Astrocyte (in vitro differentiated cells and primary cell): ENCODE measurements around the gene CYBA. TPM values are rescaled to one million over a fixed set of nuclear protein-coding genes. Genes with fewer than 3 reads are reported as not detected.

Experiments used
- DNase-seq: peaks from one replicate; pipeline ENCODE4 v3.0.0-alpha.2; 2010; ENCODE audit warnings: low read depth
- FAIRE-seq: peaks from 2 replicates; lab custom pipeline; 2011; peaks lifted over from hg19 to GRCh38; lab: Jason Lieb, UNC
- H2AFZ ChIP-seq: 2 replicates; pipeline ENCODE4 v1.6.0; 2012; ENCODE audit warnings: low read depth, low read length, inconsistent platforms
- H3K27ac ChIP-seq: 2 replicates; pipeline ENCODE4 v1.5.1; 2011; ENCODE audit warnings: low read depth, low read length, inconsistent platforms
- H3K27me3 ChIP-seq: 2 replicates; pipeline ENCODE4 v1.6.0; 2011; ENCODE audit warnings: low read length, inconsistent platforms; ENCODE audit not compliant: insufficient read depth
- H3K36me3 ChIP-seq: 2 replicates; pipeline ENCODE4 v1.5.1; 2011; ENCODE audit warnings: low read length, inconsistent platforms; ENCODE audit not compliant: insufficient read depth
- H3K4me1 ChIP-seq: 2 replicates; pipeline ENCODE4 v1.5.1; 2011; ENCODE audit warnings: low read length, inconsistent platforms; ENCODE audit not compliant: insufficient read depth
- H3K4me2 ChIP-seq: 2 replicates; pipeline ENCODE4 v1.6.0; 2012; ENCODE audit warnings: low read length, inconsistent platforms
- H3K4me3 ChIP-seq: 2 replicates; pipeline ENCODE4 v1.5.1; 2011; ENCODE audit warnings: low read depth, mild to moderate bottlenecking, low read length, inconsistent platforms; ENCODE audit not compliant: insufficient read depth
- H3K79me2 ChIP-seq: 2 replicates; pipeline ENCODE4 v1.6.0; 2012; ENCODE audit warnings: mild to moderate bottlenecking, low read length, inconsistent platforms; ENCODE audit not compliant: insufficient read depth
- H3K9ac ChIP-seq: 2 replicates; pipeline ENCODE4 v1.6.0; 2012; ENCODE audit warnings: mild to moderate bottlenecking, low read length, inconsistent platforms
- H3K9me3 ChIP-seq: 2 replicates; pipeline ENCODE4 v1.5.1; 2012; ENCODE audit warnings: low read depth, mild to moderate bottlenecking, low read length, inconsistent platforms; ENCODE audit not compliant: insufficient read depth
- H4K20me1 ChIP-seq: 2 replicates; pipeline ENCODE4 v1.6.0; 2012; ENCODE audit warnings: low read length, inconsistent platforms; ENCODE audit not compliant: insufficient read depth
- H3K27ac Mint-ChIP-seq: one replicate; pipeline ENCODE4 v1.8.0; 2021; ENCODE audit warnings: mild to moderate bottlenecking, mixed read lengths; ENCODE audit not compliant: unreplicated experiment
- H3K27me3 Mint-ChIP-seq: one replicate; pipeline ENCODE4 v1.8.0; 2021; ENCODE audit warnings: low read depth, mixed read lengths; ENCODE audit not compliant: unreplicated experiment
- H3K36me3 Mint-ChIP-seq: one replicate; pipeline ENCODE4 v1.8.0; 2021; ENCODE audit warnings: low read depth, mixed read lengths; ENCODE audit not compliant: unreplicated experiment
- H3K4me1 Mint-ChIP-seq: one replicate; pipeline ENCODE4 v1.8.0; 2021; ENCODE audit warnings: low read depth, mixed read lengths; ENCODE audit not compliant: unreplicated experiment
- H3K4me3 Mint-ChIP-seq: one replicate; pipeline ENCODE4 v1.8.0; 2021; ENCODE audit warnings: mild to moderate bottlenecking, moderate library complexity, mixed read lengths; ENCODE audit not compliant: unreplicated experiment
- H3K9me3 Mint-ChIP-seq: one replicate; pipeline ENCODE4 v1.8.0; 2021; ENCODE audit warnings: mild to moderate bottlenecking, mixed read lengths; ENCODE audit not compliant: unreplicated experiment
- EZH2 ChIP-seq: IDR thresholded peaks from 2 replicates; pipeline ENCODE4 v1.6.1; 2012; ENCODE audit warnings: mild to moderate bottlenecking, low read length, inconsistent platforms; ENCODE audit not compliant: insufficient read depth
- total RNA-seq: library from RNA; stranded (reverse); gene quantifications from 2 replicates; pipeline ENCODE4 v1.2.1, GENCODE V29; 2021
- TF ChIP-seq, protein P1 (sequence below): IDR thresholded peaks from 2 replicates; pipeline ENCODE4 v1.5.1; 2011; ENCODE audit warnings: low read depth, mild to moderate bottlenecking, inconsistent platforms, low read length, moderate library complexity; ENCODE audit not compliant: insufficient read depth

CYBA gene
- total RNA-seq, 1 donor from 2014 or later: 236 TPM

DNA sequence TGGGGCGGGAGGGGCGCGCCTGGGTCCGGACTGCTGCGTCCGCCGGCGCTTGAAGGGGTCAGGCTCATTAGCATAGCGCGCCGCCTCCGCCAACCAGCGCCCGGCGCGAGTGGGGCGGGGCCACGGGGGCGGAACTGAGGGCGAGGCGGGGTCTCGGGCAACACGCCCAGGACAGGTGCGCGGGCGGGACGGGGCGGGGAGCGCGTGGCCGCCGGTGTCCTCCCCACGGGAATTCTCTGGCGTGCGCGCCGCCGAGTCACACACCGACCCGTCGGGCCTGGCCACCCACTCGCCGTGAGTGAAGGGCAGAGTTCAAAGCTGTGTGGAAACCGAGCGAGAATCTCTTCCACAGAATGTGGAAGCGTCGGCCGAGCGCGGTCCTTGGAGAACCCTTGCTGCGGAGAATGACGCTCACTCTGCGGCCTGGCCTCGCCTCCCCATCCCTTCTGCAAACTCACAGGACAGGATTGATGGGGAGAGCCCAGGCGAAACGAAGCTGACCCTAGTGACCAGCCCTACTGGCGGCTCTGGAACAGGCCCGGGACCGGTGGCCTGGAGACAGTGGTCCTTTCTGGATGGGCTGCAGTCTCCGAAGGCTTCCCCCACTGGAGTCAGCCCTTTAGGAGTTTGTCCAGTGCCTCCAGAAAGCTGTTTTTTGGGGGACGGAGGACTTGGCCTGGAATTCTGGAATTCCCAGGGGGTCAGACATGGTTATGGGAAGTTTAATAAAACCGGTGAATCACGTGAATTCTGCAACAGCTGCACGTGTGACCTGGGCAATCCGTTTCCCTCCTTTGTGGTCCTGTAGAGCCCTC, 35.8 kb upstream of the CYBA start, which contains the start of gene SNAI3:
Gene SNAI3 (minus strand): TSS at position 69 of the 815 bp plus-strand sequence. CDS start 101 bp downstream, outside the sequence.
- H3K27ac Mint-ChIP-seq: no peak within 1 kb of the TSS
- Histone ChIP-seq H4K20me1 (peaks cover 6% of the 10 kb centered on the region), H3K9me3 (no peaks in the 10 kb centered on the region), H3K27me3 (peaks cover 8% of the 10 kb centered on the region), H2AFZ (peak within 1 kb of the TSS; percentile 41), H3K4me2 (peak within 1 kb of the TSS; percentile 84), H3K79me2 (no peaks in the 10 kb centered on the region), H3K9ac (peak within 1 kb of the TSS; percentile 46), H3K27ac (no peak within 1 kb of the TSS), H3K4me3 (peak within 1 kb of the TSS; percentile 23), H3K36me3 (no peaks in the 10 kb centered on the region), H3K4me1 (peaks cover 10% of the 10 kb centered on the region)
- H3K27me3 Mint-ChIP-seq: peaks cover 47% of the 10 kb centered on the region
- H3K4me3 Mint-ChIP-seq: peak within 1 kb of the TSS; percentile 45
- TF ChIP-seq EZH2: no peak
- TF ChIP-seq, protein P1, sequence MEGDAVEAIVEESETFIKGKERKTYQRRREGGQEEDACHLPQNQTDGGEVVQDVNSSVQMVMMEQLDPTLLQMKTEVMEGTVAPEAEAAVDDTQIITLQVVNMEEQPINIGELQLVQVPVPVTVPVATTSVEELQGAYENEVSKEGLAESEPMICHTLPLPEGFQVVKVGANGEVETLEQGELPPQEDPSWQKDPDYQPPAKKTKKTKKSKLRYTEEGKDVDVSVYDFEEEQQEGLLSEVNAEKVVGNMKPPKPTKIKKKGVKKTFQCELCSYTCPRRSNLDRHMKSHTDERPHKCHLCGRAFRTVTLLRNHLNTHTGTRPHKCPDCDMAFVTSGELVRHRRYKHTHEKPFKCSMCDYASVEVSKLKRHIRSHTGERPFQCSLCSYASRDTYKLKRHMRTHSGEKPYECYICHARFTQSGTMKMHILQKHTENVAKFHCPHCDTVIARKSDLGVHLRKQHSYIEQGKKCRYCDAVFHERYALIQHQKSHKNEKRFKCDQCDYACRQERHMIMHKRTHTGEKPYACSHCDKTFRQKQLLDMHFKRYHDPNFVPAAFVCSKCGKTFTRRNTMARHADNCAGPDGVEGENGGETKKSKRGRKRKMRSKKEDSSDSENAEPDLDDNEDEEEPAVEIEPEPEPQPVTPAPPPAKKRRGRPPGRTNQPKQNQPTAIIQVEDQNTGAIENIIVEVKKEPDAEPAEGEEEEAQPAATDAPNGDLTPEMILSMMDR: no peak
- no peaks in the 10 kb centered on the region for H3K9me3 Mint-ChIP-seq
- H3K4me1 Mint-ChIP-seq: no peaks in the 10 kb centered on the region
- no peaks in the 10 kb centered on the region for H3K36me3 Mint-ChIP-seq
- DNase-seq (no peak), FAIRE-seq (no peak)

DNA sequence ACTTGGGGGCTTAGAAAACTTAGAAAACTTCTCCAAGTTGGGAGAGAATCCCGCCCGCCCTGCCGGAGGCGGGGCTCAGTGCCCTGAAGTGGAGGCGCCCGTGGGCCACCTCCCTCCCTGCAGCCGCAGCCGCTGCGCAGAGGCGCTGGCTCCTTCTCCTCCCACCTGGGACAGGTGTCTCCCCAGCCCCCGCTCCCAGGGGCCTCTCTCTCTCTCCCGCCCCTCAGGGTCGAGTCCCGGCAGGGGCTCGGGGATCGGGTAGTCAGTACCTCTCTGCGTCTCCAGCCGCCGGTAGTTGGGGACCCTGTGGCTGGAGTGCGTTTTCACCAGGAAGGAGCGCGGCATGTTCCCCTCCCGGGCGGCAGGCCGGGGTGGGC, 35.2 kb upstream of the CYBA start:
- no peak overlapping the region for H3K27ac ChIP-seq
- no peak for DNase-seq
- H3K9ac ChIP-seq: peak overlapping the region; percentile 46
- FAIRE-seq: no peak
- H3K9me3 ChIP-seq: no peaks in the 10 kb centered on the region
- peaks cover 8% of the 10 kb centered on the region for H3K27me3 ChIP-seq
- H3K36me3 ChIP-seq: no peaks in the 10 kb centered on the region
- Mint-ChIP-seq H3K27me3 (peaks cover 45% of the 10 kb centered on the region), H3K36me3 (no peaks in the 10 kb centered on the region), H3K4me3 (peak overlapping the region; percentile 45), H3K4me1 (no peaks in the 10 kb centered on the region), H3K27ac (no peak overlapping the region), H3K9me3 (no peaks in the 10 kb centered on the region)
- H2AFZ ChIP-seq: peak overlapping the region; percentile 41
- H3K4me3 ChIP-seq: peak overlapping the region; percentile 17
- H3K4me2 ChIP-seq: peak overlapping the region; percentile 84
- H3K4me1 ChIP-seq: peaks cover 10% of the 10 kb centered on the region
- H4K20me1 ChIP-seq: peaks cover 6% of the 10 kb centered on the region
- TF ChIP-seq, protein P1: no peak
- TF ChIP-seq EZH2: peak; percentile 63
- H3K79me2 ChIP-seq: no peaks in the 10 kb centered on the region
